ENCODE results near the gene MLST8. TPM values are rescaled to one million over a fixed set of nuclear protein-coding genes. Genes with fewer than 3 reads are reported as not detected.

Gene MLST8, protein sequence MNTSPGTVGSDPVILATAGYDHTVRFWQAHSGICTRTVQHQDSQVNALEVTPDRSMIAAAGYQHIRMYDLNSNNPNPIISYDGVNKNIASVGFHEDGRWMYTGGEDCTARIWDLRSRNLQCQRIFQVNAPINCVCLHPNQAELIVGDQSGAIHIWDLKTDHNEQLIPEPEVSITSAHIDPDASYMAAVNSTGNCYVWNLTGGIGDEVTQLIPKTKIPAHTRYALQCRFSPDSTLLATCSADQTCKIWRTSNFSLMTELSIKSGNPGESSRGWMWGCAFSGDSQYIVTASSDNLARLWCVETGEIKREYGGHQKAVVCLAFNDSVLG
- total RNA-seq = 10 to 100 TPM; 35.9 to 36.4 TPM

DNA sequence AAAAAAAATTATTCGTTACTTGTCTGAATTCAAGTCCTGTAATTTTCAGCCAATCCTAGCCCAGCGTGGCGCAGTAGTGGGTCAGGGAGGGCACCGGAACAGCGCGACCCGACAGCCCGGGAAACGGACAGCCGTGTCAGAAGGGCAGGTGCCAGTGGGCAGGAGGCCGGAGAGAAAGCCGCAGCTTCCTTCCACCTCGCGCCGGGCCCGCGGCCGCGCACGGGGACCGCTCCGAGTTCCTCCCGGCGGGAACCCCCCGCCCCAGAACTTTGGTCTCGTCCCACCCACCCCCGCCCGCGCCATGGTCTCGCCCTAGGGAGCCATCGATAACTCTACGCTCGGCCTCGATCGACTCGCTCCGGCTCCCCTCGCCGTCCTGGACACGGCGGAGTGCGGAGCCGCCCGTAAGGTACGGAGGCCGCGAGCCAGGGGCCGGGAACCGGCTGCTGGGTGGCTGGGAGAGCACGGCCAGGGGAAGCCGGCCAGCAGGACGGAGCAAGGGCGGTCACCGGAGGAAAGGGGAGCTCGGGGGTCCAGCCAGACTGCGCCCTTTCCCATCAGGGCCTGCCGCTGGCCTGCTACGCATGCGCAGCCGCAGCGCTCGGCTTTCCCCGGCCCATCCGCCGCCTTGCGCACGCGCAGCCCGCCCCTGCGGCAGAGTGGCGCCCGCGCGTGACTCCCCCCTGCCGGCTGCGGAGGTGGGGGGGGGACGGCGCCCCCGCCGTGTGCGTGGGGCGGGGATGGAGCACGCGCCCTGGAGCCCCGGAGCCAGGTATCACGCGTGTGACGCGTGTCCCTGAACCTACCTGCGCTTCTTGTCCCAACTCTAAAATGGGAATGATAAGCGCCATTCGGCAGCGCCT, at the start of gene MLST8:
MLST8 (plus strand) TSS at position 351 of the 863 bp plus-strand sequence. CDS start 632 bp downstream, outside the sequence.
- peak within 1 kb of the TSS; percentile 77 for H3K4me3 Mint-ChIP-seq
- peak; percentile 88 for DNase-seq
- POLR2A ChIA-PET = no interaction called here
- peaks cover 15% of the 10 kb centered on the region for H3K36me3 Mint-ChIP-seq (ENCODE audit: low read depth)
- peak within 1 kb of the TSS; percentile 87 for H3K27ac Mint-ChIP-seq
- peaks cover 4% of the 10 kb centered on the region for H3K27me3 Mint-ChIP-seq
- peaks cover 24% of the 10 kb centered on the region for H3K4me1 Mint-ChIP-seq
- CTCF ChIA-PET = interaction anchor here (1.4 kb wide), 1 partner anchor 10 kb away, joined by 3 read pairs; the partner anchor contains the start of gene PGP
- H3K9me3 Mint-ChIP-seq = no peaks in the 10 kb centered on the region

DNA sequence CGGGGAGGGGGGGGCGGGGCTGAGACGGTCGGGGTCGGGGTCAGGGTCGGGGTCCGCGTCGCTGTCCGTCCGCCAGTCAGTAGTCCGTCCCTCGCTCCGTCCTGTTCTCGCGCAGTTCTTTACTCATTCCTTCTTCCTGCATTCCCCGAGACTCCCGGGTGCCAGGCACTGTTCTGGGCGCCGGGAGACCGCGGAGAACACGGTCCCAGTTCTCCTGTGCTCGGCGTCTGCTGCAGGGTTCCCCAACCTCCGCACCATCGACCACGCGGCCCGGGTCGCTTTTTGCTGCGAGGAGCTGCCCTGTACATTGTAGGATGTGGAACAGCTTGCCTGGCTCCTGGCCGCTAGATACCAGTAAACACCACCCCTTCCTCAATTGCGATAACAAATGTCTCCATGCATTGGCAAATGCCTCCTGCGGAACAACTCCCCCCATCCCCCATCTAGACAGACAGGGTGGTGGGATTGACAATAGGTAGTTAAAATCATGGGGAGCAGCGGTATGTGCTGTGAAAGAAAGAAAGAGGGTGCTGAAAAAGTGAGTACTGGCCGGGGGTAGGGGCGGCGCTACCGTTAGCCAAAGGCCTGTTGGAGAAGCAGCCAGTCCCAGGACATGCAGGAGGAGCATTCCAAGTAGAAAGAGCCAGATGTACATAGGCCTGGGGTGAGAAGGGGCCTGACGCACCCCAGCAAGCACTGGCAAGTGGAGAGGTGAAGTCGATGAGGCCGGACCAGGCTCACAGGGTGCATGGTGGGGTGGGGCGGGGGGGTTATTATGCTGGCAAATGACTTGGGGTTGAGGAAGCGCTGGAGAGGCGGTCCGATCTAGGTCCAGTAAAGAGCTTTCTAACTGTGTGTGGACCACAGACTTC, 49.0 kb upstream of the MLST8 start:
- Mint-ChIP-seq H3K4me3 (peak overlapping the region; percentile 92), H3K36me3 (ENCODE audit: low read depth) (peaks cover 23% of the 10 kb centered on the region), H3K27me3 (no peaks in the 10 kb centered on the region), H3K27ac (peak overlapping the region; percentile 93), H3K4me1 (peaks cover 39% of the 10 kb centered on the region), H3K9me3 (no peaks in the 10 kb centered on the region)
- ChIA-PET CTCF (interaction anchor here (0.5 to 2.1 kb wide), 7 partner anchors 16 to 191 kb away, joined by 3 to 9 read pairs (median 3); partner anchors contain the start of gene RPS2), POLR2A (interaction anchor here (0.6 to 1.8 kb wide), 7 partner anchors 10 to 303 kb away, joined by 3 to 8 read pairs (median 3); partner anchors contain the start of genes ECI1, NHERF2 and PGP)
- DNase-seq = no peak

DNA sequence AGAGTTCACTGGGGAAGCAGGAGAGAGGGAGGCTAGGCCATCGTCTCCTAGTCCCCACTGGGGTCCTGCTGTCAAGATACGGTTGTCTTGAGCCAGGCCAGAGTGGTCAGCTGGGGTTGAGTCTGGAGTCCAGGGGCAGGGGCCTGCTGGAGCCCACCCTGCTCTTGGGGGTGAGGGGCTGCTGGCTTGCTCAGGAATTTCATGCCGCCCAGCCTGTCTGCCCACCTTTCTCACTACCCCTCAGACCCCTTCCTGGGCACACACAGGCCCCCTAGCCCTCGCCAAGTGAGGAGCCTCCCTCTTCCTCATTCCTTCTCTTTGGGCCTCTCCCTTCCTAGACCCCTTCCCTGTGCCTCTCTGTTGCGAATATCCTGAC, 48.4 kb upstream of the MLST8 start:
- no peak for DNase-seq
- ChIA-PET POLR2A (no interaction called here), CTCF (no interaction called here)
- Mint-ChIP-seq H3K4me3 (peak overlapping the region; percentile 92), H3K9me3 (no peaks in the 10 kb centered on the region), H3K27me3 (no peaks in the 10 kb centered on the region), H3K27ac (peak overlapping the region; percentile 48), H3K36me3 (ENCODE audit: low read depth) (peaks cover 16% of the 10 kb centered on the region), H3K4me1 (peaks cover 35% of the 10 kb centered on the region)

DNA sequence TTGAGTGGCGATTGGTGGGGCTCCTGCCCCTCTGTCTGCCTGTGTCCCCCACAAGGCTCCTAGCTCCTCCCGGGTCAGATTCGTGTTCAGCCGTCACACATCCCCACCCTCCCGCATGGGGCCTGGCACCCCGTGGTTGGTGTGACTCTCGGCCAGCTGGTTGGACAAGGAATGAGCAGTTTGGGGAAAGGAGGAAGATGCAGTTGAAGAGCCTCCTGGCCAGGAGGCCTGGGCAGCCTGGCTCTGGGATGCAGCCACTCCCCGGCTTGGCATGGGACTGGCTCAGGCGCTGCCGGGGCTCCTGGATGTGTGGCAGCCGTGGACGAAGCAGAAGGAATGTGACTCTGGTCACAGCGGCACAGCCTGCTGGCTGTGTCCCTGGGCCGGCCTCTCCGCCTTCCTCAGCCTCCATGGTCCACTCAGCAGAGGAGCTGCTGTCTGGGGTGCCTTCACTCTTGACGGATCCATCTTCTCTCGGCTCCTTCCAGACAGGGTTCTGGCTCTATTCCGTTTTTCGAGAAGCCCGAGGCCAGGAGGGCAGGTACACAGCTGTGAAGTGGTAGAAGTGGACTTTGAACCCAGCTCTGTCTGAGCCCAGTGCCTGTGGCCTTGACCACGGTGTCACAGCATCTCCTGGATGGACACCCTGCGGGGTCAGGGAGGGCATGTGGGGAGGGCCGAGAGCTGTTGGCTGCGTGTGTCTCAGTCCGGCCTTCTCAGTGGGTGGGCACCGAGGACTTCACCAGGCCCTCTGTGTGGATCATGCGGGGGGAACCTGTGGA, 47.6 kb upstream of the MLST8 start:
- CTCF ChIA-PET = interaction anchor here (0.7 to 1.0 kb wide), 2 partner anchors 40 to 942 kb away, joined by 3 read pairs; no protein-coding TSS in a partner anchor
- Mint-ChIP-seq H3K4me1 (peaks cover 34% of the 10 kb centered on the region), H3K4me3 (peak overlapping the region; percentile 92), H3K27ac (no peak overlapping the region), H3K36me3 (ENCODE audit: low read depth) (peaks cover 19% of the 10 kb centered on the region), H3K27me3 (no peaks in the 10 kb centered on the region), H3K9me3 (no peaks in the 10 kb centered on the region)
- no peak for DNase-seq
- POLR2A ChIA-PET = no interaction called here

DNA sequence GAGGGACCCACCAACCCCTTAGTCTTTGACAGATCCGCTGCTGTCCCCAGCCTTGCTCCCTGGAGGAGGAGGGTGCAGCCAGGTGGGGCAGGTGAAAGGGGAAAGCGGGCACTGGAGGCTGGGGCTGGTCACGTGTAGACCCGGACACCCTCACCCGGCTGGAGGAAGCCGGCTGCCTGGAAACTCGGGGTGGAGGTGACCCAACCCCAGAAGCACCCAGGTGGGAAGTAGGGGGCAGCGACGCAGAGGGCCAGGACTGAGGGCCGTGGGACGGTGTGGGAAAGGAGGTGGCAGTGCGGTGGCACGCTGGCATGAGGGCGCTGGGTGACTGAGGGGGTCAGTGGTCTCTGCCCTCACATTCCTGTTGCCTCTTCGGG, 47.0 kb upstream of the MLST8 start:
- no peaks in the 10 kb centered on the region for H3K9me3 Mint-ChIP-seq
- H3K4me3 Mint-ChIP-seq = no peak overlapping the region
- H3K36me3 Mint-ChIP-seq (ENCODE audit: low read depth) = peaks cover 20% of the 10 kb centered on the region
- H3K27ac Mint-ChIP-seq = no peak overlapping the region
- H3K4me1 Mint-ChIP-seq = peaks cover 33% of the 10 kb centered on the region
- ChIA-PET CTCF (interaction anchor here (1.0 kb wide), 1 partner anchor 39 kb away, joined by 3 read pairs; no protein-coding TSS in a partner anchor), POLR2A (no interaction called here)
- DNase-seq = no peak
- H3K27me3 Mint-ChIP-seq = no peaks in the 10 kb centered on the region

DNA sequence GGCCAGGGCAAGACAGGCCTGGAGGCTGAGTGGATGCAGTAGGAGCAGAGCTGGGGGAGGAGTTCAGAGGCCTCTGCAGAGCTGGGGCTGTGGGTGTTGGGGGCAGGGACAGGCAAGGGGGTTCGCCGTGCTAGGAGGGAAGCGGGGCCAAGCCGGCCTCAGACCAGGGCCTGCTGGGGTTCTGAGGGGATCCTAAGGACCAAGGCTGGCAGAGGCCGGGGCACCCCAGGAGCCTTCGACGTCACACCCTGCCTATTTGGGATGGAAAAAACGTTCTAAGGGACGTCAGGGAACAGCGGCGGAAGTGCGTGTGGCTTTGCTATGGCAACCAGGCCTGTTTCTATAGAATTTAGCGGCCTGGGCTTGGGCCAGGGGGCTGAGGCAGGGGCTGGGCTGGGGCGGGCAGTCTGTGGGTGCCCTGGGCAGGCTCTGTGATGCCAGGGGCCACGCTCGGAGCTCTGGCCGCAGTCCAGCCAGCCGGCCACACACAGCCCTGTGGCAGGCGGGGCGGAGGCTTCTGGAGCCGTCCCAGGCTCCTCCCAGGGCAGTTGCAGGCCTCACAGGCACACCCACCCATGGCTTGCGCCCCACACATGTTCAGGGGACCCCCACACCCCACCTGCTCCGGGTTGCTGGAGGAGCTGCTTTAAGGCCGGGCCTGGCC, 45.9 kb upstream of the MLST8 start:
- Mint-ChIP-seq H3K36me3 (ENCODE audit: low read depth) (peaks cover 18% of the 10 kb centered on the region), H3K4me3 (no peak overlapping the region), H3K27me3 (no peaks in the 10 kb centered on the region), H3K9me3 (no peaks in the 10 kb centered on the region), H3K27ac (no peak overlapping the region), H3K4me1 (peaks cover 25% of the 10 kb centered on the region)
- CTCF ChIA-PET = interaction anchor here (0.5 kb wide), 1 partner anchor 204 kb away, joined by 4 read pairs; no protein-coding TSS in a partner anchor
- POLR2A ChIA-PET = interaction anchor here (0.6 kb wide), 1 partner anchor 23 kb away, joined by 3 read pairs; the partner anchor contains the start of gene PKD1
- no peak for DNase-seq

DNA sequence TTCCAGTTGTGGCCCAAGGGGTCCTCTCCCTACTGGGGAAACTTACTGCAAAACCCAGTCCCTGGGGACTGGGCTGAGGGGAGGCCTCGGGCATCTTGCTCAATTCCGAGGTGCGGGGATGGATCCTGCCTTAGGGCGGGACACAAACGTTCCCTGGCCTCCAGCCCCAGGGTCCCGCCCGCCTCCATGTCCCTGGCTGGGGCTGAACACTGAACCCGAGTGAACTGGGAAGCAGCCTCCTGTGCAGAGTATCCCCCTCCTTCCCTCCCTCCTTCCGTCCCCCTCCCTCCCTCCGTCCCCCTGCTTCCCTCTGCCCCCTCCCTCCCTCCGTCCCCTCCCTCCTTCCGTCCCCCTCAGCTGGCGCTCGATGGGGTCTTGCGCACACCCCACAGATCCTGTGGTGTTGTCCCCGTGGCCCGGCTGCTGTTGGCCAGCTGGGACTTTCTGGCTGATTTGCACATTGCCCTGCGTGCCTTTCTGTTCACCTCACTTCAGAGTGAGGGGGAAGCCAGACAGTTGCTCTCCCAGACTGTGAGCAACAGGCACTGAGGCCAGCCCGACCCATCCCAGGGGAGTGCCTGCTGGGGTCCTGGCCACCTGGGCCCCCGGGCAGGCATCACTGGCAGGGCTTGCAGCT, 44.2 kb upstream of the MLST8 start:
- peaks cover 21% of the 10 kb centered on the region for H3K4me1 Mint-ChIP-seq
- H3K27ac Mint-ChIP-seq = no peak overlapping the region
- H3K4me3 Mint-ChIP-seq = no peak overlapping the region
- ChIA-PET CTCF (interaction anchor here (0.5 to 1.1 kb wide), 2 partner anchors 8 to 305 kb away, joined by 3 to 4 read pairs; no protein-coding TSS in a partner anchor), POLR2A (no interaction called here)
- DNase-seq = no peak
- H3K27me3 Mint-ChIP-seq = no peaks in the 10 kb centered on the region
- no peaks in the 10 kb centered on the region for H3K9me3 Mint-ChIP-seq
- H3K36me3 Mint-ChIP-seq (ENCODE audit: low read depth) = peaks cover 17% of the 10 kb centered on the region

DNA sequence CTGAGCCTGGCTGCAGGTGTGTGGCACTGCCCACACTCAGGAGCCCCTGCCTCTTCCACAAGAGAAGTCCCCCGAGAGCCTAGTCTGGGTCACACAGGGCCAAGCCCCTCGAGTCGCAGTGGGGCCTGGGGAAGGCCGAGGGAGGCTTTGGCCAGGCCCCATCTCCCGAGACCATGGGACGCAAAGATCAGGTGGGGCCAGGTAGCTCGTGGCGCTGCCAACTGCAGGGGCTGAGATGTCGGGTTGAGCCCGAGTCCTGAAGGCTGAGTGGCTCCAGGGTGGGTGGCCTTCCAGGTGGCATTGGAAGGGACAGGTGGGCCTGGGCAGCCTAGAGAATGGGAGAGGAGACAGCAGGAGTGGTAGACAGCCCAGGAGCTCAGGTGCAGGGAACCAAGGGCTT, 43.3 kb upstream of the MLST8 start:
- ChIA-PET POLR2A (no interaction called here), CTCF (interaction anchor here (1.0 to 1.1 kb wide), 2 partner anchors 9 to 232 kb away, joined by 3 read pairs; no protein-coding TSS in a partner anchor)
- Mint-ChIP-seq H3K27me3 (no peaks in the 10 kb centered on the region), H3K4me1 (peaks cover 16% of the 10 kb centered on the region), H3K27ac (peak overlapping the region; percentile 25), H3K9me3 (no peaks in the 10 kb centered on the region), H3K36me3 (ENCODE audit: low read depth) (peaks cover 20% of the 10 kb centered on the region), H3K4me3 (no peak overlapping the region)
- DNase-seq = no peak

DNA sequence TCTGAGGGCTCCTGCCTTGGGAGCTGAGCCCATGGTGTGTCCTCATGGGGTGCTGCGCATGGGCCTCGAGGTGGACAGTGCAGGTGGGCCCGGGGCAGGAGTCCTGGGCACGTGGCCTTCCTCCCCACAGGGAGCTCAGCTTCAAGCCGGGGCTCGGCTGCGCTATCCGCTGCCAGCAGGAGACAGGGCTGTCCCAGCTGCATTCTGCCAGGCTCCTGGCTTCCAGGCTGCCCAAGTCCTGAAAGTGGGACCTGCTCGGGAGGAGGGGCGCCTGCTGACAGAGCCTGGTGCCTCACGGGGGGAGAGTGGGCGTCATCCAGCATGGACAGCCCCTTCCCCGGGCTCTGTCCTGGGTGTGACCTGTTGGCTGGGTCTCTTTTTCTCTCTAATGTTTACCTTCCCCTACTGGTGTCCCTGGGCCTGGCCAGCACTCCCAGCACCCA, 42.6 kb upstream of the MLST8 start:
- no peak for DNase-seq
- Mint-ChIP-seq H3K4me1 (peaks cover 9% of the 10 kb centered on the region), H3K27me3 (no peaks in the 10 kb centered on the region), H3K9me3 (no peaks in the 10 kb centered on the region), H3K4me3 (no peak overlapping the region), H3K27ac (no peak overlapping the region), H3K36me3 (ENCODE audit: low read depth) (peaks cover 20% of the 10 kb centered on the region)
- ChIA-PET POLR2A (no interaction called here), CTCF (interaction anchor here (1.0 kb wide), 1 partner anchor 233 kb away, joined by 3 read pairs; no protein-coding TSS in a partner anchor)

DNA sequence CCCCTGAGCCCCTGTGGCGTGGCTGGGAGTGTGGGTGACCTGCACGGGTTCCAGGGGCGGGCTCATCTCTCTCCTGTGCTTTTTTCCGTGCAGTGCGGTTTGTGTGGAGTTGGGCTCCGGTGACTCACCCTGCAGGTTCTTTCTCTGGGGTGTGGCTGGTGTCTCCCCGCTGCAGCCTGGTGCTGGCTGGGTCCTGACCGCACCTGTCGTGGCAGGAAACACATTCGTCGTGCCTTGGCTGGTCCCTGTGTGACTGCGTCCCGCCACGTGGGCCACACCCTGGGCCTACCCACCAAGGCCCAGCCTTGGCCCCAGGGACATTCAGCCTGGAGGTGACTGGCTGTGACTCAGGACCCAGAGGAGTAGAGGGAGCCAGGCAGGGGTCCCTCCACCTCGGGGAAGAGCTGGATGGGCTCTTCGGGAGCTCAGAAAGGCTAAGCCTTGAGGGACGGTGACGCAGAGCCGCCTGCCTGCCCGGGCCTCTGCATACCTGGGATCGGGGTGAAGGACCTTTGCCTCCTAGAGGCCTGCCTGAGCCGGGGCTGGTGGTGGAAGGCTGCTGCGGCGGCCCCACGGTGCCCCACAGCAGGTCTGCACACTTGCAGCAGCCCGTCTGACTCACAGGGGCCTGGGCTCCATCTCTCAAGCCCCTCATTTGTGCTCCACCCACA, 41.9 kb upstream of the MLST8 start:
- no peak overlapping the region for H3K4me3 Mint-ChIP-seq
- H3K27ac Mint-ChIP-seq = no peak overlapping the region
- H3K36me3 Mint-ChIP-seq (ENCODE audit: low read depth) = peaks cover 20% of the 10 kb centered on the region
- no peaks in the 10 kb centered on the region for H3K9me3 Mint-ChIP-seq
- ChIA-PET CTCF (no interaction called here), POLR2A (no interaction called here)
- DNase-seq = no peak
- H3K4me1 Mint-ChIP-seq = peaks cover 5% of the 10 kb centered on the region
- H3K27me3 Mint-ChIP-seq = no peaks in the 10 kb centered on the region
